HG03442 (cell line): Measurements from ENCODE around the gene CR2.
"Not testable (repeated sequence)": the region's sequence is repeated elsewhere in the genome, so short reads cannot be mapped to it uniquely, and the experiment has no call there.

Experiments
- ATAC-seq: cut with Tn5 transposase; IDR thresholded peaks from one replicate; pipeline ENCODE4 v1.9.1; 2021; ENCODE audit warnings: mild to moderate bottlenecking, moderate library complexity; ENCODE audit not compliant: unreplicated experiment

Gene CR2

GRCh38 chr1:207454046-207454964, at the start of gene CR2:
TSS of gene CR2 (plus strand) at chr1:207454328. CDS start at chr1:207454419, 91 bp downstream.
- peak; percentile 84 for ATAC-seq

DNA sequence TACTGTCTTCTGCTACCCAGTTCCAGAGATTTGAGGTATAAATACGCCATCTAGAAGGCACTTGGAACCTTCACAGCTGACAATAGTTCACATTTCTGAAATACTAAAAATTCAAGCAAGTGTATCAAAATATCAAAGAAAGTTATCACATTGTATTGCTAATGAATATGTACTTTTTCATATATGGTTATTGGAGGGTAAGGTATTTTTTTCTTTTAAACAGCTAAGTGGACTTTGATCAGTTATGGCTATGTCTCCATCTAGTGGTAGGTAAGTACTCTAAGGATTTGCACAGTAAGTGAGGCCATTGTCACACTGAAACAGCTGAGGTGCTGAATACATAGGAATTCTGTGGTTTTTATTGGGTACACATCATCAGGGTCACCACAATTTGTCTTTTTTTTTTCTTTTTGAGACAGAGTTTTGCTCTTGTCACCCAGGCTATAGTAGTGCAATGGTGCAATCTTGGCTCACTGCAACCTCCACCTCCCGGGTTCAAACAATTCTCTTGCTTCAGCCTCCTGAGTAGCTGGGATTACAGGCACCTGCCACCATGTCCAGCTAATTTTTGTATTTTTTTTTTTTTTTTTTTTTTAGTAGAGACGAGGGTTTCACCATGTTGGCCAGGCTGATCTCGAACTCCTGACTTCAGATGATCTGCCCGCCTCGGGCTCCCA, 49.1 kb upstream of the CR2 start:
- peak; percentile 52 for ATAC-seq

- ATAC-seq: no peak
Observed at GRCh38 chr1:207405814-207406213, 48.3 kb upstream of the CR2 start.

DNA sequence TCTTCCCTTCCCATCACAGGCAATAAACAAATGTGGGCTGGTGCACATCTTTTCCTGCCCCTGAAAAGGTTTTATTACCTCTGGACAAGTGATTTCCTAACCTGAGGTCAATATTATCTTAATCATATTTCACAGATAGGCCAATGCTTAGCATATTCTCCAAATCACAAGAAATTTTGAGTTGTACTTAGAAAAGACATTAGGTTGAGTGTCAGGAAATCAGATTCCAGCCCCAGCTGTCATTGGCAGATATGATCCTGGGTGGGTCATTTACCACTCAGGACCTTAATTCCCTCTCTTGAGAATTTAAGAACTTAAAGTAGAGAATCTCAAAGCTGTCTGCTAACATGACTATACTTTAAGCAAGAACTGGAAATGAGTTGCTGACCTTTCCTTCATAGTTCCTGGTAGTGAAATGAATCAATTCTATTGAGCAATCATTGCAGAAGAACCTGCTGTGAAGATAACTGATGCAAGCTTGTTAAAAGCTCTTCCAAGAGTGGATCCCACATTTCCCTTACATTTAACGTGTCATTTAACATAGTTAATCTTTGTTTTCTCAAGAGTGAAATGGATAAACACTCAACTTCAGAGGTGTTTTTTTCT, 46.4 kb upstream of the CR2 start:
- ATAC-seq: no peak

- ATAC-seq: no peak
Observed at GRCh38 chr1:207412845-207413244, 41.3 kb upstream of the CR2 start.

DNA sequence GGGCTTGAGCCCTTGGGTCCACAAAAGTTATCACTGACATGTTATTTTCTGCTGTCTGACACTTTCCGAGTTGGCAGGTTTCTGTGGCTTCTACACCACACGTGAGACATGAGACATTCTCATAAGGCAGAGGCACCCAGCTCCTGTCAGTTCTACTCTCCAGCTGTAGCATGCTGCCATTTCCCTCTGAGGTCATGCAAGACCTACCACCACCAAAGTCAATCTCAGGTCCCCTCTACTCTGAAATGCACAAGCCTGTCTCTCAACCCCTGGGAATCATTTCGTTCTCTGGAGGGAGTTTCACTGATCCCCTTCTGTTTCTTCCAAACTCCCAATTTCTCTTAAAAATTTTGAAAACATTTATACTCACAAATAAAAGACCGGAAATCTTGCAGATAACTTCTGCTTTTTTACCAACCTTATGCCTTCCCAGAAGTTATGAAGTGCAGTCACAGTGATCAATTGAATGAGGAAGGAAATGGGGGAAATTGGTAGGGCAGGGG, 39.5 kb upstream of the CR2 start:
- ATAC-seq: peak; percentile 85

DNA sequence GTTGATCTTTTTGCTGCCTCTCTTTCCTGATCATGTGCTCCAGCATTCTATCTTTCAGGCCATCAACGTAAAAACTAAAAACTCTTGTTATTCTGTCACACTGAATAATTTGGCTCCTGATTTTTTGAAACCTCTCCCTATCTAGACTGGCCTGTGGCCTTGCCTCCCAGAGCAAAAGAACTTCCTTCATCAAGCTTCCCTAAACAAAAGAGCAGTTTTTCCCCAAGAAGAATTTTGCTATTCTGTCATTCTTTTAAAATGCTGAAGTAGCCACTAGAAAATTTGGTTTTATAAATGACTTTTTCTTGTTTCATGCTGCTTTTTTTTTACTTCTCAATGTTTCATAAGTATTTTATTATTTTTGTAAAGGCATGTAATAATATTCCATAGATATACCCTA, 37.1 kb upstream of the CR2 start:
- ATAC-seq: no peak

- no peak for ATAC-seq
Observed at GRCh38 chr1:207418351-207418750, 35.8 kb upstream of the CR2 start.

GRCh38 chr1:207420109-207420508, 34.0 kb upstream of the CR2 start:
- ATAC-seq: no peak

DNA sequence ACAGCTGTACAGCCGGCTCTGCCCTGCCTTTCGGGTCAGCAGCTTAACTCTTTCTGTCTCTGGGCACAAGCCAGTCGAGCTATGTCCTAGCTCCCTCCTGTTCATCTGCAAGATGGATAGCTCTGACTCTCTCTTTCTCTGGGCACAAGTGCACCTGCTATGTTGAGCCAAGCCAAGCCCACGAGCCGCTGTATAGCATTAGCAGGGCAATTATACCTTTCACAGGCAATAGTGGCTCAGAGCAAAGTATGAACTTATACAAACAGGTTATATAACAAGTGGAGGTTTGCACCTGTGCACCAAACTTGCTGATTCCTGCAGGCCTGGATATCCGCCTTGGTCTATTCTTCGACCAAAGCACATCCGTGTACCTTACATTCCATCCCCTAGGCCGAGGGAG, 33.0 kb upstream of the CR2 start:
- ATAC-seq: no peak

DNA sequence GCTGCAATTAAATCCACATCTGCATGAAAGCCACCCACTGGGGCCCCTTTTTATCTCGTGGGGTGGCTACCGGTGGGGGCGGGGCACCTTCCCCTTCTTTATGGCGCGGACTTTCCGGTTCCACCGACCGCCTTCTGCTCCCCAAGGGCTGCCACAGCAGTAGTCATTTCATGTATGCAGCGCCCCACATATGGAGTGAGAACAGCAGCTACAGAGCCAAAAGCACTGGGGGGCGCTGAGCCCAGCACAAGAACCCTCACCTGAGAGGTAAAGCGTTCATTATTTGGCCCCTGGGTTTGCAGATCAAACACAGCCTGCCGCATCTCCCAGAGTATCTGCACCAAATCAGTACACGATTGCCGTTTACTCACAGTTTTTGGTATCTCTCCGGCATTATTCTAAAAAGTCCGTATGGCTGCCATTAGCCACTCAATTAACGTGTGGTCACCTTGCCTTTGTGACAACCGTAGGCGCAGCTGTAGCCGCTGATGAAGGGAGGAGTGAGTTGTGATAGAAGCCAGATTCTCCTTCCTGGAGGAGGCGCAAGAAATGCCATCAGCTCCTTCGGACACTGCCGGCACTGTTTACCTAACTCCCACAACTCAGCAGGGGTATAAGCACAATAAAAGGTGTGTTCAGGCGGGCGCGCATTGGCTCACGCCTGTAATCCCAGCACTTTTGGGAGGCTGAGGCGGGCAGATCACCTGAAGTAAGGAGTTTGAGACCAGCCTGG, 30.4 kb upstream of the CR2 start:
- ATAC-seq: no peak

DNA sequence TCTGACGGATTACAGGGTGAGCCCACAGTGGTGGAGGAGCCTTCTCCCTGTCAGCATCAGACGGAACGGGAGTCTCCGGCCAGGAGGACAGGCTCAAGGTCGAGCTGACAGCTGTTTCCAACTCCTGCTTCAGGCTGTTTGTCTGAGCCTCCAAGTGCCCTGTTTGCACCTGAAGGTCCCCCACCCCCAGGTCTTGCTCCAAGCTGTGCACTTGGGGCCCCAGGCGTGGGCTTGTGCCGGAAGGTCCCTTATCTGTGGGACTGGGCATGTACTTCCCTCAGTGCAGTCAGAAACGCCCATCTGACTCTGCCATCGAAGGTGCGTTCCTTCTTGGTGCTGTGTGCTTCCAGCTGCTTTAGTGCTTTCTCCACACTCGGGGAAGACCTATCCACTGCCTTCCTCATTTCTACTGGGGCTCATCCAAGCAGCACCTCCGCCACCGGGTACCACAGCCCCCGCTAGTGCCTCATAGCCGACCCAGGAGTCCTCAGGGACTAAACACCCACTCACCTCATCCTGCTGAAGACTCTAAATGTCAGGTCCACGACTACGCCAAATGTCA, 29.5 kb upstream of the CR2 start:
- no peak for ATAC-seq

DNA sequence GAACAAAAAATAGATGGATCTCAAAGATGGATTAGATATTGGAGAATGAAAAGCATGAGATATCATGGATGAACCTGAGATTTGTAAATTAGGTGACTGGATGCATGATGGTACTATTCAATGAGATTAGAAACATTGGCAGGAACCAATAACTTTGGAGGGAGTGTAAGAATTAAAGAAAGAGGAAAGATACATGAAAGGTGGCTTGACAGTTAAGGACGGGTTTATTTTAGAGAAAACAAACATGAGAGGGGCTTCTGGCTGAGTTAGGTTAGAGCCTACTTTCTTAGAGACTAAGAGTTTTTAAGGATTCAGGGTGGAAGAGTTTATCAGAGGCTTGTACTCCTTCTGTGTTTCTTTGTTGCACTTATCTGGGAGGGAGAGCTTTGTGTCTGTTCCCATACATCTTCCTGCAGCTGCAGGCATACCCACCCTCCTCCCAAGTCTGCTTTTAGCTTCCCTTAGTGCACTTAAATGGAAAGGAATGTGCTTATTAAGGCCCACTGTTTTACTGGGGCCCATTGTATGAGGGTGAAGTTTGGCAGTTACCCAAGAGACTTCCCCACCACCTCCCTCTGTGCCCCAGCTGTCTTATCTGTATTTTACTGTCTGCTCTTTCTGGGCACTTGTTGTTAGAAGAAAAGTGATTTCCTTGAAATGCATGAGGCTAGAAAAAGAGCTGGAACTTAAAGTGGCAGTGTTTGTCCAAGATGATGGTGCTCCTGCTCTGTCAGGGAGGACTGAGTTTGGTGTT, 26.1 kb upstream of the CR2 start:
- no peak for ATAC-seq

DNA sequence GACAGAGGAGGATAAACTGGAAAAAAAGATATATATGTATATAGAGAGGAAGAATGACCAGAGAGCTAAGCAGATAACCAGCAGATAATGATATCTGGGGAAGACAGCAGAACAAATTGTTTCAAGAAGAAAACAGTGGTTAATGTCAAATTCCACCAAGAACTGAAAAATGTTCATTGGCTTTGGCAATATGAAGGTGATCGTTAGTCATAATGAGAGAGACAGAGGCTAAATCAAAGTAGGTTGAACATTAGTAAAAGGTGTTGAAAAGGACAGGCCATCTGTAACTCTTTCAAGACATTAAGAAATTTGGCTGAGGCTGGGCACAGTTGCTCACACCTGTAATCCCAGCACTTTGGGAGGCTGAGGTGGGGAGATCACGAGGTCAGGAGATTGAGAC, 25.3 kb upstream of the CR2 start:
- ATAC-seq: no peak

- peak; percentile 50 for ATAC-seq
Observed at GRCh38 chr1:207429963-207430362, 24.2 kb upstream of the CR2 start.

DNA sequence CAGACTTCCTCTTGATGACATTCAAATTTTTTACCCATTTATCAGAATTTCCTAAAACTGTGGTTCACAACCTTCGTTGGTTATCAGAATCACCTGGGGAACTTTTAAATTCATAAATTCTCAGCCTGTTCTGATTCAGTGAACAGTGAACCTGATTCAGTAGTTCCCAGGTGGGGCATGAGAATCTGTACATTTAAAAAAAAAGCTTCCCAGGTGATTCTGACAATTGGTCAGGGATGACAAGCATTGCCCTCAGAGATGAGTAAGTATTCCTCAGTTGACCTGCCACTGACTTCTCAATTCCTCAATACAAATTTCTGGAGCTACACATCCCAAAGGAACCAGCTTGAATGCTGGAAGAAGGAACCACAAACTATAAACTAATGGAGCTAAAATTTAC, 23.5 kb upstream of the CR2 start:
- ATAC-seq: no peak

GRCh38 chr1:207431508-207431907, 22.6 kb upstream of the CR2 start:
- no peak for ATAC-seq

- no peak for ATAC-seq
Observed at GRCh38 chr1:207433435-207433834, 20.7 kb upstream of the CR2 start.

DNA sequence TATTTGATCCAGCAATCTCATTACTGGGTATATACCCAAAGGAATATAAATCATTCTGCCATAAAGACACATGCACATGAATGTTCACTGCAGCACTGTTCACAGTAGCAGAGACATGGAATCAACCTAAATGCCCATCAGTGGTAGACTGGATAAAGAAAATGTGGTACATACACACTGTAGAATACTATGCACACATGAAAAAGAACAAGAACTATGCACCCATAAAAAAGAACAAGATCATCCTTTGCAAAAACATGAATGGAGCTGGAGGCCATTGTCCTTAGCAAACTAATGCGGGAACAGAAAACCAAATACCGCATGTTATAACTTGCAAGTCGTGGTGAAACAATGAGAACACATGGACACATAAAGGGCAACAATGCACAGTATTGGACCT, 17.4 kb upstream of the CR2 start:
- not testable (repeated sequence) for ATAC-seq

DNA sequence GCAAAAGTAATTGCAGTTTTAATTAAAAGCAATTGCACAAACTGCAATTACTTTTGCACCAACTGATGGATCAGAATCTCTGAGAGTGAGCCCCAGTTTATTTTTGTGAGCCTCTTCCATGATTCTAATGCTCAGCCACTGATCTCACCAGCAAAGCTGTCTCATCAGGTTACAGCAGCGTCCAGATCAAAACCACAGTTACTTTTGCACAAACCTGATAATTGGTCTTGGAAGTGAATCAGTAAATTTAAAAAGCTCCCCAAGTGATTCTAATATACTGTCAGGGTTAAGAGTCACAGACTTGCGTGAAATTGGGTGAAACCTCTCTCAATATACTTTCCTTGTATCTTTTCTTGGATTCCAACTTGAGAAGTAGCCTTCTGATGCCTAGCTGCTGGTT, 13.5 kb upstream of the CR2 start:
- ATAC-seq: no peak
